Subcutaneous abdominal adipose tissue (tissue), 5 donors: ENCODE measurements around the gene ANKRD12.

Source experiments
- H3K27ac ChIP-seq: one replicate; pipeline ENCODE4 v1.7.0; 2013; ENCODE audit warnings: low read depth, mild to moderate bottlenecking, inconsistent platforms, low read length, moderate library complexity
- H3K27me3 ChIP-seq, 5 donors: one replicate each; pipeline ENCODE4 v1.7.0; 2013; ENCODE audit warnings: low read length in 5 of 5, inconsistent platforms in 1 of 5; ENCODE audit not compliant: control insufficient read depth in 5 of 5, insufficient read depth in 4 of 5
- H3K36me3 ChIP-seq, 5 donors: one replicate each; pipeline ENCODE4 v1.7.0; 2013; ENCODE audit warnings: low read length in 5 of 5; ENCODE audit not compliant: control insufficient read depth in 5 of 5, insufficient read depth in 5 of 5
- H3K4me1 ChIP-seq, 5 donors: one replicate each; pipeline ENCODE4 v1.7.0; 2013; ENCODE audit warnings: low read length in 5 of 5, mild to moderate bottlenecking in 3 of 5, moderate library complexity in 1 of 5; ENCODE audit not compliant: control insufficient read depth in 5 of 5, insufficient read depth in 5 of 5
- H3K4me3 ChIP-seq, 5 donors: one replicate each; pipeline ENCODE4 v1.7.0; 2013; ENCODE audit warnings: low read length in 5 of 5, low read depth in 1 of 5
- H3K9ac ChIP-seq, 5 donors: one replicate each; pipeline ENCODE4 v1.7.0; 2013; ENCODE audit warnings: low read length in 5 of 5, mild to moderate bottlenecking in 4 of 5, moderate library complexity in 3 of 5
- H3K9me3 ChIP-seq, 5 donors: one replicate each; pipeline ENCODE4 v1.7.0; 2013; ENCODE audit warnings: low read length in 5 of 5; ENCODE audit not compliant: control insufficient read depth in 5 of 5
- donor health status: healthy.
- donor health status: healthy.
- donor health status: healthy.
- donor health status: healthy.
- donor health status: healthy.

ANKRD12 gene

GRCh38 chr18:9334973-9335696, 198.6 kb downstream of the ANKRD12 start:
- Histone ChIP-seq H3K27me3 (no peaks in the 10 kb centered on the region), H3K9me3 (no peaks in the 10 kb centered on the region), H3K27ac (peak overlapping the region; percentile 37), H3K36me3 (peaks cover 0 to 7% (median 4%) of the 10 kb centered on the region in 5 donors), H3K9ac (peak overlapping the region; percentile 58 to 85 (median 63)), H3K4me1 (peaks cover 2 to 16% (median 15%) of the 10 kb centered on the region in 5 donors), H3K4me3 (peak overlapping the region; percentile 58 to 79 (median 76))
